ENCODE measurements around the gene SPAST. TPM values are rescaled to one million over a fixed set of nuclear protein-coding genes. Genes with fewer than 3 reads are reported as not detected.
"Not testable (repeated sequence)": the region's sequence is repeated elsewhere in the genome, so short reads cannot be mapped to it uniquely, and the experiment has no call there.

The SPAST gene
- total RNA-seq, 1 donor from 2014 or later = 31.3 TPM

DNA sequence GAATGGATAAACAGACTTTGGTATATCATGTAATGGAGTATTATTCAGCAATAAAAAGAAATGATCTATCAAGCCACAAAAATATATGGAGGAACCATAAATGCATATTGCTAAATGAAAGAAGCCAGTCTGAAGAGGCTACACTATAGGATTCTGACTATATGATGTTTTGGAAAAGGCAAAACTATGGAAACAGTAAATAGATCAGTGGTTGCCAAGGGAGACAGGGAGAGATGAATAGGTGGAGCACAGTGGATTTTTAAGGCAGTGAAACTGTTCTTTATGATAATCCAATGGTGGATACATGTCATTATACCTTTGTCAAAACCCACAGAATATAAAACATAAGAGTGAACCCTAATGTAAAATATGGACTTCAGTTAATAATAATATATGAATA is 61.3 kb downstream of the SPAST start:
- DNase-seq = no peak

GRCh38 chr2:32128636-32129035 is 65.3 kb downstream of the SPAST start:
- no peak for DNase-seq

- DNase-seq = no peak
Observed at GRCh38 chr2:32129086-32129485, 65.7 kb downstream of the SPAST start.

DNA sequence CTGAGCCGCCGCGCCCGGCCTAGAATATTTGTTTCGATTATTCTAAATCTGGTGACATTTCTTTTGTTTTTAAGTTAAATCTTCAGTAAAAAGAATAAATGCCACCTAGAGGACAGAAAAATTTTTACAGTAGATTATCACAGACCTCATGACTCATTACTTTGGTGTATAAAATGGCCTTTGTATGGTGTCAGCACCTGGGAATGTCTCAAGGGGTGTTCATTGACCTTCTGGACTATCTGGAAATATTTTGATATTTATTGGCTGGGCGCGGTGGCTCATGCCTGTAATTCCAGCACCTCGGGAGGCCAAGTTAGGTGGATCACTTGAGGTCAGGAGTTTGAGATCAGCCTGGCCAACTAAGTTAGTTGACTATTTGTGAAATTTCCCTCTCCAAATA is 72.1 kb downstream of the SPAST start:
- DNase-seq = peak; percentile 7

DNA sequence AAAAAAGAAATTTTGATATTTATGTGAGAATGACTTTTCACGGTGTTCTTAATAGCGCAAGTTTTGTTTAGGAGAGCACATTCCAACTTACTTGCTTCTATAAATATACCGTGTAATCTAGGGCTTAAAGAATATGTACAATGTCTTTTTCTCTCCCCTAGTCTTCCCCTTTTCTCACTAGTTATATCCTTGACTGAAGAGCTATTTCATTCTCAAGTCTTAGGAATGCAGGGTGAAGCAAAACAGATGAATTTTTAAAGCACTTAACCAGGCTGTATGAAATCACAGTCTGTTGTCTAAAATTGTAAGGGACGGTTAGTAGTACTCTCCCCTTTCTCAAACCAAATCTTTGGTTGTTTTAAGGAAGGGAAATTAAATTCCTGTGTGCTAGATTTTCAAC is 72.7 kb downstream of the SPAST start:
- peak; percentile 12 for DNase-seq

DNA sequence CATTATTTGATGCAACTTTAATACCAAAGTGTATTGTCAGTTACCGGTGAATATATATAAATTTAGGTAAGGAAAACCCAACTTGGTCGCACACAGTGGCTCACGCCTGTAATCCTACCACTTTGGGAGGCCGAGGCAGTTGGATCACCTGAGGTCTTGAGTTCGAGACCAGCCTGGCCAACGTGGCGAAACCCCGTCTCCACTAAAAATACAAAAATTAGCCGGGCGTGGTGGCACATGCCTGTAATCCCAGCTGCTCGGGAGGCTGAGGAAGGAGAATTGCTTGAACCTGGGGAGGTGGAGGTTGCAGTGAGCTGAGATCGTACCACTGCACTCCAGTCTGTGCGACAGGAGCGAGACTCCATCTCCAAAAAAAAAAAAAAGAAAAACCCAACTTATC is 88.2 kb downstream of the SPAST start:
- DNase-seq = not testable (repeated sequence)

DNA sequence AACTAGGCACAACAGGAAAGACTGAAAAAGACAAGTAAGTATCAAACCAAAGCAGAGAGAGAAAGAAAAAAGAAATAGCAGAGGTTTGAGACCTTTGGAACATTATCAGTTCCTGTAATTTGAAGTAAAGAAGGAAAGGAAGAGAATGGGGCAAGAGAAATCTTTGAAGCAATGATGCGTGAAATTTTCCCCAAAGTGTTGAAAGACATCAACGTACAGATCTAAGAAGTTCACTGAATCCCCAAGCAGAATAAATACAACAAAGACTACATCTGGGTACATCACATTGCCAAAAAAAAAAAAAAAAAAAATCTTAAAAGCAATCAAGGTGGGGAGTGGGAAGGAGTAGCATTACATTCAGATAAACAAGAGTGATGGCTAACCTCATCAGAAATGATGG is 96.3 kb downstream of the SPAST start:
- no peak for DNase-seq

- no peak for DNase-seq
Observed at GRCh38 chr2:32161296-32161695, 97.9 kb downstream of the SPAST start.

GRCh38 chr2:32164254-32164653 is 100.9 kb downstream of the SPAST start:
- not testable (repeated sequence) for DNase-seq

- DNase-seq = not testable (repeated sequence)
Observed at GRCh38 chr2:32165027-32165347, 101.6 kb downstream of the SPAST start.

GRCh38 chr2:32166115-32166574 is 102.8 kb downstream of the SPAST start:
- DNase-seq = no peak

DNA sequence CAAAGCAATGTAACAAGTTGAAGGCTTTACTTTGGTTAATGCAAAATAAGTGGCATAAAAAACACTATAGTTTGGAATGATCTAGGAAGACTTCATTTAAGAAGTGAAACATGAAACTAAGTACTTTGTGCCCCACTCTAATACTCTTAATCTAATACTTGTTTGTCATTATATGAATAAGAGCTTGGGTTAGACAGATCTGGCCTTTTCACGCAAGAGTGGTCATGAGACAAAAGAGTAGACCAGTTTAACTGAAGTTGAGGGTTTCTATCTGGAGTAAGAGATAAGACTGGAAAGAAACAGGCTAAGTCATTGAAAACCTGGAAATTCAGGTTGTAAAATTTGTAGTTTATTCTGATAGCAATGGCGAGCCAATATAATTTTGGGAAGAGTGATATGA is 105.2 kb downstream of the SPAST start:
- no peak for DNase-seq

- DNase-seq = no peak
Observed at GRCh38 chr2:32172870-32173269, 109.5 kb downstream of the SPAST start.

- no peak for DNase-seq
Observed at GRCh38 chr2:32182667-32183066, 119.3 kb downstream of the SPAST start.

DNA sequence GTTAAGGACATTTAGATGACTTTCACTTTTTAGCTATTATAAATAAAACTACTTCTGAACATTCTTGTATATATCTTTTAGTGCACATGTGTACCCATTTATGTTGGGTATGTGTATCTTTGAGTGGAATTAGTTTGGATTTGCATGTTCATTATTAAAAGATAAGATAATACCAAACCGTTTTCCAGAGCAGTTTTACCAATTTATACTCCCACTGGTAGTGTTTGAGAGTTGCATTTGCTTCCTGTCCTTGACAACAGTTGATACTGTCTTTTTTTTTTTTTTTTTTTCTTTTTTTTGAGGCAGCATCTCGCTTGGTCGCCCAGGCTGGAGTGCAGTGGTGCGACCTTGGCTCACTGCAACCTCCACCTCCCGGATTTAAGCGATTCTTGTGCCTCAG is 125.7 kb downstream of the SPAST start:
- DNase-seq = no peak

DNA sequence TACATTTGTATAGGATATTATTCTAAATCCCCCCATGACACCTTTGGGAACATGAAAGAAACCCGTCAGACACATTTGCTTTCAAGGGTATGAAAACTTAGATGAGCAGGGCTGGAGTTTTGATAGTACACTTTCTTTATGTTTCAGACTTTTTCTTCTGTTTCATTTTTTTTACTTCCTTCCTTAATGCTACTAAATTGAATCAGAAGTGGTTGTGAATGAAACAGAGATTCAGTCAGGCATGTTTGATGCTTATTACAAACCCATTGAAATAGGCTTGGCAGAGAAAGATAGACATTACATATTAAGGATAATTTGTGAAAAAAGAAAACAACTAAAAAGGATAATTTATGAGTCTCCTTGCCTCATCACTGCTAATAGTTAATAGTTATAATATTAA is 129.1 kb downstream of the SPAST start:
- no peak for DNase-seq

DNA sequence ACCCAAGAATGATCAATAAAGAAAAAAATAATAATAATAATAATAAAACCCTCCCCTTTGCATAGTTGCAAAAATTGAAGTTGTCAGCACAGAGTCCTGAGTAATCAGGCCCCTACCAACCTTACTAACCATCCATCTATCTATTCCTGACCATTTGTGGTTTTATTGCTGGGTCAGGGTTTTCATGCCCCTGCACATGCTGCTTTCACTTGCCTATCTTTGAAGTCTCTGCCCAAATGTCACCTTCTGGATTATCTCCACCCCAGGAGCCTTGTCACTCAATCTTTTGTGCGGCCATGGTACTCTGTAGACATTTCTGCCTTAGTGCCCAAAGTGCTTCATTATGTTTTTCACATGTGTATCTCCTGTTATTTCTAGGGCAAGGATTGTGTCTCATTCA is 137.5 kb downstream of the SPAST start:
- no peak for DNase-seq

GRCh38 chr2:32203428-32203827 is 140.1 kb downstream of the SPAST start:
- not testable (repeated sequence) for DNase-seq

Other genes starting within 250 kb of the SPAST start
- 33.6 TPM for gene MEMO1, start 52.5 kb upstream of the SPAST start, total RNA-seq
- gene DPY30, start 23.8 kb upstream of the SPAST start, total RNA-seq = 45.7 TPM
- gene SLC30A6, start 102.3 kb downstream of the SPAST start, total RNA-seq = 32.3 TPM
- gene NLRC4, start 201.3 kb downstream of the SPAST start, total RNA-seq = 1.7 TPM
- gene YIPF4, start 214.3 kb downstream of the SPAST start, total RNA-seq = 34.1 TPM

All from tongue (tissue), 2 donors.